Brain microvascular endothelial cell (primary cell): ENCODE measurements around the gene RAD1.

ENCODE experiments used
- DNase-seq: peaks from one replicate; pipeline ENCODE4 v3.0.0-alpha.2; 2020
- H3K27ac ChIP-seq: fragments of 250-450 bp; sonication (Bioruptor Pico); 2 replicates; pipeline ENCODE4 v1.5.1; 2020; ENCODE audit warnings: mild to moderate bottlenecking, moderate library complexity
- H3K27me3 ChIP-seq: fragments of 250-450 bp; sonication (Bioruptor Pico); replicated peaks from 2 replicates; pipeline ENCODE4 v1.5.1; 2020; ENCODE audit warnings: mild to moderate bottlenecking
- H3K36me3 ChIP-seq: fragments of 250-450 bp; sonication (Bioruptor Pico); replicated peaks from 2 replicates; pipeline ENCODE4 v1.5.1; 2020; ENCODE audit warnings: mild to moderate bottlenecking
- H3K4me3 ChIP-seq: 2 replicates; pipeline ENCODE4 v1.5.1; 2011; ENCODE audit warnings: low read depth, mild to moderate bottlenecking, control low read depth, low read length, moderate library complexity
- CTCF ChIP-seq: IDR thresholded peaks from 2 replicates; pipeline ENCODE4 v1.5.1; 2011; ENCODE audit warnings: low read depth, mild to moderate bottlenecking, moderate library complexity, low read length, control low read depth, inconsistent platforms; ENCODE audit errors: missing control alignments
- in situ Hi-C: cut with HindIII; loops from 2 replicates; pipeline ENCODE4 v1.10.0; 2017; ENCODE audit warnings: low sequenced_read_pairs, low pct_ligation_motif_present

Gene RAD1

DNA sequence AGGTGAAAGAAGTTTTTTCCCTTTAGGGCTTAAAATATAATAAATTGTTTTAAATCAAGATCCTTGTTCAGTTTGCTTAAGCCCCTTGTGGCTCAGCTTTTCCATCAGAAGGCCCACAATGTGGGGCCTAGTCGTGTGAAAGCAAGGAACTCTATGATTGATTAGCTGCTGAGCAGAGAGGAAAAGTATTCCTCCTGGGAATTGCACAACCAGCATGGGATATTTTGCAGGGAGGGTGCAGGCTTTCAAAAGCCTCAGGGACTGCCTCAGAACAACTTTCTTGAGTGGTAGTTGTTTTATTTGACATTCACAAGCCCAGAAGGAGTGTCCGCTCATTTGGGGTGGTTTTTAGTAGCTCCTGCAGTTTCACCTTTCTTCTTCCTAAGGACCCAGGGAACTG, 56.5 kb downstream of the RAD1 start:
- Histone ChIP-seq H3K36me3 (no peaks in the 10 kb centered on the region), H3K4me3 (no peak overlapping the region), H3K27ac (no peak overlapping the region), H3K27me3 (no peaks in the 10 kb centered on the region)
- no peak for DNase-seq
- in situ Hi-C loops: no loop called here
- no peak for TF ChIP-seq CTCF

DNA sequence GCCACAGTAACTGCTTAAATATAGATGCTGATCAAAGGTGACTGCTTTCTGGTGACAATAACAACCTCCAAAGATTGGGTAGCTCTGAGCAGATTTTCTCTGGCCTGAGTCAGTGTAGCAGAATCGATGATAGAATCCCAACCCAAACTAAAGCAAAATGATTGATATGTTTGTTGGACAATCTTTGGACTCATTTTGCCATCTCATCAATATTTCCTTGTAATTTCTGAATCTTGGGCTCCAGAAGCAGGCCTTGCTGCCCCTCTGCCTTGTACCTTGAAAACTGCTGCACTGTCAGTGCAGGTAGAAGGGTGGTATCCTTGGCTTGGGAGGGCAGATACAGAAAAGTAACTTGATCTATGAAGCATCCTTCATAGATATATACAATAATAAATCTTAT, 57.4 kb downstream of the RAD1 start:
- no peak for TF ChIP-seq CTCF
- in situ Hi-C loops: no loop called here
- no peak overlapping the region for H3K4me3 ChIP-seq
- no peaks in the 10 kb centered on the region for H3K27me3 ChIP-seq
- no peak for DNase-seq
- H3K36me3 ChIP-seq: no peaks in the 10 kb centered on the region
- H3K27ac ChIP-seq: no peak overlapping the region

GRCh38 chr5:34857161-34857560, 58.1 kb downstream of the RAD1 start:
- Histone ChIP-seq H3K36me3 (no peaks in the 10 kb centered on the region), H3K27ac (no peak overlapping the region), H3K27me3 (no peaks in the 10 kb centered on the region), H3K4me3 (no peak overlapping the region)
- no peak for DNase-seq
- TF ChIP-seq CTCF: no peak
- in situ Hi-C loops: no loop called here
